ENCODE data around the gene DHRSX.

DNA sequence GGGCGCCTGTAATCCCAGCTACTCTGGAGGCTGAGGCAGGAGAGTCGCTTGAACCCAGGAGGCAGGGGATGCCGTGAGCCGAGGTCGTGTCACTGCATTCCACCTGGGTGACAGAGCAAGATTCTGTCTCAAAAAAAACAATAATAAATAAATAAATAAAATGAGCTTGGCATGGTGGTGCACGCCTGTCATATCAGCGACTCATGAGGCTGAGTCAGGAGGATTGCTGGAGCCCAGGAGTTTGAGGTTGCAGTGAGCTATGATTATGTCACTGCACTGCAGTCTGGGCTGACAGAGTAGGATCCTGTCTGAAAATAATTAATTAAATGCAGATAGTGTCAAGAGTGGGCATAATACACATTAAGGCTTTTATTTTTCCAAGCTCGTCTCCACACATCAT lies 77.5 kb downstream of the DHRSX start:
- TF ChIP-seq, protein P1, sequence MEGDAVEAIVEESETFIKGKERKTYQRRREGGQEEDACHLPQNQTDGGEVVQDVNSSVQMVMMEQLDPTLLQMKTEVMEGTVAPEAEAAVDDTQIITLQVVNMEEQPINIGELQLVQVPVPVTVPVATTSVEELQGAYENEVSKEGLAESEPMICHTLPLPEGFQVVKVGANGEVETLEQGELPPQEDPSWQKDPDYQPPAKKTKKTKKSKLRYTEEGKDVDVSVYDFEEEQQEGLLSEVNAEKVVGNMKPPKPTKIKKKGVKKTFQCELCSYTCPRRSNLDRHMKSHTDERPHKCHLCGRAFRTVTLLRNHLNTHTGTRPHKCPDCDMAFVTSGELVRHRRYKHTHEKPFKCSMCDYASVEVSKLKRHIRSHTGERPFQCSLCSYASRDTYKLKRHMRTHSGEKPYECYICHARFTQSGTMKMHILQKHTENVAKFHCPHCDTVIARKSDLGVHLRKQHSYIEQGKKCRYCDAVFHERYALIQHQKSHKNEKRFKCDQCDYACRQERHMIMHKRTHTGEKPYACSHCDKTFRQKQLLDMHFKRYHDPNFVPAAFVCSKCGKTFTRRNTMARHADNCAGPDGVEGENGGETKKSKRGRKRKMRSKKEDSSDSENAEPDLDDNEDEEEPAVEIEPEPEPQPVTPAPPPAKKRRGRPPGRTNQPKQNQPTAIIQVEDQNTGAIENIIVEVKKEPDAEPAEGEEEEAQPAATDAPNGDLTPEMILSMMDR (IDR thresholded peaks at IDR 0.05): no peak
- TF ChIP-seq POLR2A (IDR thresholded peaks at IDR 0.05; ENCODE audit: low read depth): no peak
- TF ChIP-seq EP300 (IDR thresholded peaks at IDR 0.05): no peak

Data from esophagus muscularis mucosa (tissue), 4 donors.